DMS53 treated with DMSO at 0.1 percent for 48 hours (cell line): ENCODE results near the gene ZSCAN30.

ENCODE experiments used
- DNase-seq: peaks from one replicate; lab custom pipeline; 2025; ENCODE audit not compliant: unreplicated experiment; lab: John Stamatoyannopoulos, UW

The ZSCAN30 gene

GRCh38 chr18:35282353-35282752 lies 7.7 kb downstream of the ZSCAN30 start:
- DNase-seq = no peak

GRCh38 chr18:35278969-35279368 lies 11.1 kb downstream of the ZSCAN30 start:
- no peak for DNase-seq

- no peak for DNase-seq
Measured at GRCh38 chr18:35278085-35278484, 11.9 kb downstream of the ZSCAN30 start.

GRCh38 chr18:35277633-35278032 lies 12.4 kb downstream of the ZSCAN30 start:
- no peak for DNase-seq

- no peak for DNase-seq
Measured at GRCh38 chr18:35276267-35276666, 13.8 kb downstream of the ZSCAN30 start.

GRCh38 chr18:35271656-35272055 lies 18.4 kb downstream of the ZSCAN30 start:
- no peak for DNase-seq

GRCh38 chr18:35268821-35269220 lies 21.2 kb downstream of the ZSCAN30 start:
- no peak for DNase-seq

GRCh38 chr18:35267809-35268208 lies 22.2 kb downstream of the ZSCAN30 start:
- no peak for DNase-seq

- DNase-seq = no peak
Measured at GRCh38 chr18:35267161-35267651, 22.8 kb downstream of the ZSCAN30 start.

- DNase-seq = no peak
Measured at GRCh38 chr18:35264409-35264808, 25.6 kb downstream of the ZSCAN30 start.

- no peak for DNase-seq
Measured at GRCh38 chr18:35256947-35257346, 33.1 kb downstream of the ZSCAN30 start.

- DNase-seq = no peak
Measured at GRCh38 chr18:35253655-35254287, 36.3 kb downstream of the ZSCAN30 start.

GRCh38 chr18:35252466-35252865 lies 37.6 kb downstream of the ZSCAN30 start:
- DNase-seq = no peak

- no peak for DNase-seq
Measured at GRCh38 chr18:35248429-35248828, 41.6 kb downstream of the ZSCAN30 start.

GRCh38 chr18:35247412-35248249 lies 42.4 kb downstream of the ZSCAN30 start:
- DNase-seq = no peak

GRCh38 chr18:35246831-35247230 lies 43.2 kb downstream of the ZSCAN30 start:
- DNase-seq = no peak

GRCh38 chr18:35245719-35246317 lies 44.2 kb downstream of the ZSCAN30 start:
- no peak for DNase-seq

GRCh38 chr18:35244671-35245070 lies 45.4 kb downstream of the ZSCAN30 start:
- no peak for DNase-seq

GRCh38 chr18:35242426-35242825 lies 47.6 kb downstream of the ZSCAN30 start:
- no peak for DNase-seq

- DNase-seq = no peak
Measured at GRCh38 chr18:35241448-35241804, 48.6 kb downstream of the ZSCAN30 start.

GRCh38 chr18:35240664-35241447 lies 49.2 kb downstream of the ZSCAN30 start, which contains the start of gene ZNF397:
ZNF397 (plus strand) TSS chr18:35241034; CDS start chr18:35242471, 1,437 bp downstream.
- peak; percentile 88 for DNase-seq
